GM11168 (cell line): Measurements from ENCODE around the gene BRD1.

Experiments
- in situ Hi-C: fragments of 300-500 bp; cut with MboI; formaldehyde crosslinking; loops from one replicate; pipeline ENCODE4 v1.12.0; 2022; ENCODE audit warnings: low sequenced_read_pairs; ENCODE audit not compliant: unreplicated experiment

The BRD1 gene

GRCh38 chr22:49756201-49756600, 71.5 kb downstream of the BRD1 start:
- in situ Hi-C loops: loop anchor here (25.0 kb wide), 1 partner anchor 281 kb away; no protein-coding TSS in a partner anchor

GRCh38 chr22:49755631-49756001, 72.1 kb downstream of the BRD1 start:
- in situ Hi-C loops: loop anchor here (25.0 kb wide), 1 partner anchor 282 kb away; no protein-coding TSS in a partner anchor

GRCh38 chr22:49754696-49755630, 72.7 kb downstream of the BRD1 start:
- in situ Hi-C loops: loop anchor here (25.0 kb wide), 1 partner anchor 282 kb away; no protein-coding TSS in a partner anchor

- in situ Hi-C loops: loop anchor here (25.0 kb wide), 1 partner anchor 283 kb away; no protein-coding TSS in a partner anchor
Measured at GRCh38 chr22:49753961-49754695, 73.5 kb downstream of the BRD1 start.

GRCh38 chr22:49753276-49753890, 74.3 kb downstream of the BRD1 start:
- in situ Hi-C loops: loop anchor here (25.0 kb wide), 1 partner anchor 284 kb away; no protein-coding TSS in a partner anchor

- in situ Hi-C loops: loop anchor here (25.0 kb wide), 1 partner anchor 285 kb away; no protein-coding TSS in a partner anchor
Measured at GRCh38 chr22:49752598-49753091, 75.0 kb downstream of the BRD1 start.

- in situ Hi-C loops: loop anchor here (25.0 kb wide), 1 partner anchor 285 kb away; no protein-coding TSS in a partner anchor
Measured at GRCh38 chr22:49751966-49752597, 75.6 kb downstream of the BRD1 start.

GRCh38 chr22:49751318-49751965, 76.2 kb downstream of the BRD1 start:
- in situ Hi-C loops: loop anchor here (25.0 kb wide), 1 partner anchor 286 kb away; no protein-coding TSS in a partner anchor

- in situ Hi-C loops: loop anchor here (25.0 kb wide), 1 partner anchor 287 kb away; no protein-coding TSS in a partner anchor
Measured at GRCh38 chr22:49749885-49750510, 77.7 kb downstream of the BRD1 start.

GRCh38 chr22:49749227-49749626, 78.4 kb downstream of the BRD1 start:
- in situ Hi-C loops: no loop called here

- in situ Hi-C loops: no loop called here
Measured at GRCh38 chr22:49748514-49748913, 79.2 kb downstream of the BRD1 start.

- in situ Hi-C loops: no loop called here
Measured at GRCh38 chr22:49747716-49748115, 80.0 kb downstream of the BRD1 start.

GRCh38 chr22:49747130-49747529, 80.5 kb downstream of the BRD1 start:
- in situ Hi-C loops: no loop called here

- in situ Hi-C loops: no loop called here
Measured at GRCh38 chr22:49746065-49746464, 81.6 kb downstream of the BRD1 start.

- in situ Hi-C loops: no loop called here
Measured at GRCh38 chr22:49740242-49740641, 87.4 kb downstream of the BRD1 start.

GRCh38 chr22:49739138-49739537, 88.5 kb downstream of the BRD1 start:
- in situ Hi-C loops: no loop called here

- in situ Hi-C loops: no loop called here
Measured at GRCh38 chr22:49738566-49738965, 89.1 kb downstream of the BRD1 start.

- in situ Hi-C loops: no loop called here
Measured at GRCh38 chr22:49738006-49738405, 89.7 kb downstream of the BRD1 start.

GRCh38 chr22:49737101-49737551, 90.5 kb downstream of the BRD1 start:
- in situ Hi-C loops: no loop called here
